Upper lobe of right lung (tissue), 1 donor: ENCODE data around the gene GRK3. TPM values are rescaled to one million over a fixed set of nuclear protein-coding genes. Genes with fewer than 3 reads are reported as not detected.

Experiments
- ATAC-seq: fragments of 200-7000 bp; cut with Tn5 transposase; one replicate; pipeline ENCODE4 v1.9.1; 2020; ENCODE audit warnings: mild to moderate bottlenecking, moderate library complexity
- DNase-seq: peaks from one replicate; pipeline ENCODE4 v3.0.0-alpha.2; 2020
- H3K27ac ChIP-seq: fragments of 200-600 bp; one replicate; pipeline ENCODE4 v1.8.0; 2022
- H3K27me3 ChIP-seq: fragments of 200-600 bp; one replicate; pipeline ENCODE4 v1.8.0; 2022; ENCODE audit warnings: mild to moderate bottlenecking
- H3K36me3 ChIP-seq: fragments of 200-600 bp; one replicate; pipeline ENCODE4 v1.8.0; 2022
- H3K4me1 ChIP-seq: fragments of 200-600 bp; one replicate; pipeline ENCODE4 v1.8.0; 2022
- H3K4me3 ChIP-seq: fragments of 200-600 bp; one replicate; pipeline ENCODE4 v1.8.0; 2022; ENCODE audit warnings: mild to moderate bottlenecking
- H3K9me3 ChIP-seq: fragments of 200-600 bp; one replicate; pipeline ENCODE4 v1.8.0; 2022
- intact Hi-C: fragments of 100-400 bp; cut with DNase I; formaldehyde crosslinking; loops from one replicate; pipeline ENCODE4 v1.11.0; 2022
- total RNA-seq: library from RNA; stranded (reverse); fragmentation: NEBNext Ultra II Directional; extraction: Animal tissue kit (Norgen Biotek cat#: 25700); gene quantifications from one replicate; pipeline ENCODE4 v1.2.1, GENCODE V29; 2021
- TF ChIP-seq, protein P1 (sequence below): fragments of 200-600 bp; IDR thresholded peaks from one replicate; pipeline ENCODE4 v1.8.0; 2022; ENCODE audit warnings: antibody characterized with exemption
- donor health status: DM: no; HTN: yes; CAD: no; lungs with severe emphysema.

Gene GRK3
- total RNA-seq, 1 donor from 2014 or later: 26.0 TPM

DNA sequence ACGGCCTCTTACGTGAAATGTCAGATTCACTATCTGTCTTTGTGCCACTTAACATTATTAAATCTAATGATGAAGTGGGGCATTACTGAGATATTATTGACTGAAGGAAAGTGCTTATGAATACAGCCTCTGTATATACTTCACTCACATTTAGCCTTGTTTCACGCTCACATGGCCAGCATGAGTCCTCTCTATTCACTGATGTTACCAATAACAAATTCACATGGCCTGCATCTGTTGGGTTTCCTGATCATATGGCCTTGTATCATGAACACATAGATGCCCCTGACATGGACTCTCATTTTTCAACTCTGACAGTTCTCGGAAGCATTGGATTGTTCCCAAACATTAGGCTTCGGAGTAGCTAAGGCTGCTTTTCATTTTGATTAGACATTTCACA is 109.2 kb downstream of the GRK3 start:
- Histone ChIP-seq H3K9me3 (no peaks in the 10 kb centered on the region), H3K4me1 (peaks cover 9% of the 10 kb centered on the region), H3K36me3 (no peaks in the 10 kb centered on the region), H3K27ac (no peak overlapping the region), H3K27me3 (no peaks in the 10 kb centered on the region), H3K4me3 (no peak overlapping the region)
- no peak for DNase-seq
- TF ChIP-seq, protein P1, sequence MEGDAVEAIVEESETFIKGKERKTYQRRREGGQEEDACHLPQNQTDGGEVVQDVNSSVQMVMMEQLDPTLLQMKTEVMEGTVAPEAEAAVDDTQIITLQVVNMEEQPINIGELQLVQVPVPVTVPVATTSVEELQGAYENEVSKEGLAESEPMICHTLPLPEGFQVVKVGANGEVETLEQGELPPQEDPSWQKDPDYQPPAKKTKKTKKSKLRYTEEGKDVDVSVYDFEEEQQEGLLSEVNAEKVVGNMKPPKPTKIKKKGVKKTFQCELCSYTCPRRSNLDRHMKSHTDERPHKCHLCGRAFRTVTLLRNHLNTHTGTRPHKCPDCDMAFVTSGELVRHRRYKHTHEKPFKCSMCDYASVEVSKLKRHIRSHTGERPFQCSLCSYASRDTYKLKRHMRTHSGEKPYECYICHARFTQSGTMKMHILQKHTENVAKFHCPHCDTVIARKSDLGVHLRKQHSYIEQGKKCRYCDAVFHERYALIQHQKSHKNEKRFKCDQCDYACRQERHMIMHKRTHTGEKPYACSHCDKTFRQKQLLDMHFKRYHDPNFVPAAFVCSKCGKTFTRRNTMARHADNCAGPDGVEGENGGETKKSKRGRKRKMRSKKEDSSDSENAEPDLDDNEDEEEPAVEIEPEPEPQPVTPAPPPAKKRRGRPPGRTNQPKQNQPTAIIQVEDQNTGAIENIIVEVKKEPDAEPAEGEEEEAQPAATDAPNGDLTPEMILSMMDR: no peak
- ATAC-seq: no peak
- intact Hi-C loops: no loop called here

DNA sequence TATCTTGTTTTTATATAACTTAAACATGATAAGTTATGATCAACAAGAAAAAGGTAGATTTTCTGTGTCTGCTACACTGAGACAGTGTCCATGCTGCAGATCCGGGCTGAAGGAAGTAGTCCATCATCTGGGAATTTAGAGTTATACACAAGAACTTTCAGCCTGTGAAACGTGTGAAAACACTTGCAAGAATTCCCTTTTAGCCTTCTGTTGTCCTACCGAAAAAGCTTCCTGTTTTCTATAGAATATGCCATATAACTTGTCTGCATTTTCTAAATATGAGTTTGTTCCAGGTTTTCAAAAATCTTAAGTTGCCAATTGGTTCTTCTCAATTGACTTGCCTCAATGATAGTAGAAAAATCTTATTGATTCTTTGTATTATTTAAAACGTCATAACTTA is 113.2 kb downstream of the GRK3 start:
- no peaks in the 10 kb centered on the region for H3K36me3 ChIP-seq
- no peaks in the 10 kb centered on the region for H3K9me3 ChIP-seq
- no peak overlapping the region for H3K27ac ChIP-seq
- H3K4me3 ChIP-seq: no peak overlapping the region
- ATAC-seq: no peak
- no peaks in the 10 kb centered on the region for H3K27me3 ChIP-seq
- no peaks in the 10 kb centered on the region for H3K4me1 ChIP-seq
- intact Hi-C loops: no loop called here
- TF ChIP-seq, protein P1: no peak
- no peak for DNase-seq

DNA sequence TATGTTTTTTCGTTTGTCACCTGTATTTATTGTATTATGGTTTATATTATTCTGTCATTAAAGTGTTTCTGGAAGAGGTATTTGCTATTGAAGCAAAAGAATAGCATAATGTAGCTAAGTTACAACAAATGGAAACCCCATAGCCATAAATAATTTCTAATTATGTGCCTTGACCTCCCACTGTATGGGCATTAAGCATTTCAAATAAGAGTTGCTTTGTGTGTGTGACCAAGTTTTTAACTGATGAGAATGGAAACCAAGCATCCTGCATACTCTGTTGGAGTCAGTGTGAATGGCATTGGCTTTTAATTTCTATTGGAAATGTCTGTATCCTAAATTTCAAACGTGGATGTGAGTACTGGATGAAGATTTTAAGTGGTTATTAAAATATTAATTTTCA is 115.6 kb downstream of the GRK3 start:
- TF ChIP-seq, protein P1: no peak
- intact Hi-C loops: no loop called here
- H3K4me3 ChIP-seq: no peak overlapping the region
- H3K4me1 ChIP-seq: no peaks in the 10 kb centered on the region
- DNase-seq: no peak
- H3K27me3 ChIP-seq: no peaks in the 10 kb centered on the region
- H3K36me3 ChIP-seq: no peaks in the 10 kb centered on the region
- no peaks in the 10 kb centered on the region for H3K9me3 ChIP-seq
- H3K27ac ChIP-seq: no peak overlapping the region
- no peak for ATAC-seq

DNA sequence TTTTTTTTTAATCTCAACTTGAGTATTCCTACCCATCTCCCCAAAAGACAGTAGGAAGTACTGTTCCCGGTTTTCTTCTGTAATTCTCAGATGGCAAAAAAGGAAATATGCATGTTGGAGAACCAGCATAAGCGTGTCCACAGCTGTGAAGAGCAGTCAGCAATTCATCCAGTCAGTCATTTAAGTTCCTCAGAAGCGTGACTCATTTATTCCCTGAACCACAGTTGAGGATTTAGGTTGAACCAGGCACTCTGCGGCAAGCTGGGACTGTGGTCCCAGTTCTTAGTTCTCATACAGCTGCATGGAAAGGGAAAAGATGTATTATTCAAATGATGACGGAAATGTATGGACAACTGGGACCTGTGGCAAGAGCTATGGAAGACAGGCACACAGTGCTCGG is 116.5 kb downstream of the GRK3 start:
- TF ChIP-seq, protein P1: no peak
- DNase-seq (no peak), ATAC-seq (no peak)
- Histone ChIP-seq H3K4me1 (no peaks in the 10 kb centered on the region), H3K27ac (no peak overlapping the region), H3K27me3 (no peaks in the 10 kb centered on the region), H3K4me3 (no peak overlapping the region), H3K9me3 (no peaks in the 10 kb centered on the region), H3K36me3 (no peaks in the 10 kb centered on the region)
- intact Hi-C loops: no loop called here

DNA sequence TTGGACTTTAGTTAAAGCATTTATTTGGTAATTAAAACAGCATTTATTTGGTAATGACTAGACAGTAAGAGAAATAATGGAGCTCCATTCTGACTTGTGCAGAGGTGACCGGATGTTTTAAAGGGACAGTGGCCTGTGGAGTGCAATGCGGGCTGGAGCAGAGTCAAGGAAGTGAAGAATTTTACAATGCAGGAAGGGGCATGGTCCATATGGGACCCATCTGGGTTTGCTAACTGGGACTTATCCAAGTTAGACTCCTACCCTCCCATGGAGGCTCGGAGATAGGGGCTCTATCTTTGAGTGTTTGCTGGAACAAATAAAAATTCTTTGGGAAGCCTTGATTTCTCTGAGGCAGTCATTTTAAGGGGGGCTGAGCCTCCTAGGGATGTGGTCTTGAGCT is 117.6 kb downstream of the GRK3 start:
- Histone ChIP-seq H3K4me3 (no peak overlapping the region), H3K4me1 (no peaks in the 10 kb centered on the region), H3K9me3 (no peaks in the 10 kb centered on the region), H3K36me3 (no peaks in the 10 kb centered on the region), H3K27ac (no peak overlapping the region), H3K27me3 (no peaks in the 10 kb centered on the region)
- ATAC-seq (no peak), DNase-seq (no peak)
- intact Hi-C loops: no loop called here
- TF ChIP-seq, protein P1: no peak

DNA sequence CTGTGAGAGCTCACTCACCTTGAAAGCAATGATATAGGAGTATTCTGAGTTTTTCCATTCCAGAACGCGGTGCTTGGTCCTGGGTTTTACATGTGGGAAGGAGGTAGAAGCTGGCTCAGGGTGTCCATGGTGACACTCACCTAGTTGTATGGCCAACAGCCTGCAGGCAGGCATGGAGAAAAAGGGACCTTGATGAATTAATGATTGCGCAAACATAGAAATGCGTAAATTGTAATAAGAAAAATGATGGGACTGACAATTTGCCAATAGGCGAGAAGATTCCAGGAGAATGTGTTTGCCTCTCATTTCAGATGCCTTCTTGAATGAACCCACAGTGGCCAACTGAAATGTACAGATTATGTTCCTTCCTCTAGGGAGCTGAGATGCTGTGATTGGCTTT is 124.2 kb downstream of the GRK3 start:
- Histone ChIP-seq H3K4me1 (no peaks in the 10 kb centered on the region), H3K9me3 (no peaks in the 10 kb centered on the region), H3K36me3 (peaks cover 26% of the 10 kb centered on the region), H3K4me3 (no peak overlapping the region), H3K27ac (no peak overlapping the region), H3K27me3 (no peaks in the 10 kb centered on the region)
- intact Hi-C loops: no loop called here
- no peak for ATAC-seq
- TF ChIP-seq, protein P1: no peak
- no peak for DNase-seq
